Duodenal mucosa (tissue), 2 donors: Measurements from ENCODE around the gene ALDH1L1.

Experiments used
- H3K27ac ChIP-seq: one replicate; pipeline ENCODE4 v1.7.0; 2013; ENCODE audit warnings: low read depth, low read length
- H3K27me3 ChIP-seq, 2 donors: one replicate each; pipeline ENCODE4 v1.7.0; 2013; ENCODE audit warnings: low read length in 2 of 2, control low read depth in 1 of 2; ENCODE audit not compliant: insufficient read depth in 2 of 2, control insufficient read depth in 1 of 2
- H3K36me3 ChIP-seq, 2 donors: one replicate each; pipeline ENCODE4 v1.7.0; 2013; ENCODE audit warnings: low read length in 2 of 2, control low read depth in 1 of 2; ENCODE audit not compliant: insufficient read depth in 2 of 2, control insufficient read depth in 1 of 2
- H3K4me1 ChIP-seq, 2 donors: one replicate each; pipeline ENCODE4 v1.7.0; 2013; ENCODE audit warnings: low read length in 2 of 2, control low read depth in 1 of 2; ENCODE audit not compliant: insufficient read depth in 2 of 2, control insufficient read depth in 1 of 2
- H3K4me3 ChIP-seq, 2 donors: one replicate each; pipeline ENCODE4 v1.7.0; 2013; ENCODE audit warnings: low read length in 2 of 2, low read depth in 1 of 2
- H3K9ac ChIP-seq, 2 donors: one replicate each; pipeline ENCODE4 v1.7.0; 2013; ENCODE audit warnings: low read length in 2 of 2, low read depth in 1 of 2
- H3K9me3 ChIP-seq, 2 donors: one replicate each; pipeline ENCODE4 v1.7.0; 2013; ENCODE audit warnings: low read length in 2 of 2, control low read depth in 1 of 2; ENCODE audit not compliant: control insufficient read depth in 1 of 2

Gene ALDH1L1

DNA sequence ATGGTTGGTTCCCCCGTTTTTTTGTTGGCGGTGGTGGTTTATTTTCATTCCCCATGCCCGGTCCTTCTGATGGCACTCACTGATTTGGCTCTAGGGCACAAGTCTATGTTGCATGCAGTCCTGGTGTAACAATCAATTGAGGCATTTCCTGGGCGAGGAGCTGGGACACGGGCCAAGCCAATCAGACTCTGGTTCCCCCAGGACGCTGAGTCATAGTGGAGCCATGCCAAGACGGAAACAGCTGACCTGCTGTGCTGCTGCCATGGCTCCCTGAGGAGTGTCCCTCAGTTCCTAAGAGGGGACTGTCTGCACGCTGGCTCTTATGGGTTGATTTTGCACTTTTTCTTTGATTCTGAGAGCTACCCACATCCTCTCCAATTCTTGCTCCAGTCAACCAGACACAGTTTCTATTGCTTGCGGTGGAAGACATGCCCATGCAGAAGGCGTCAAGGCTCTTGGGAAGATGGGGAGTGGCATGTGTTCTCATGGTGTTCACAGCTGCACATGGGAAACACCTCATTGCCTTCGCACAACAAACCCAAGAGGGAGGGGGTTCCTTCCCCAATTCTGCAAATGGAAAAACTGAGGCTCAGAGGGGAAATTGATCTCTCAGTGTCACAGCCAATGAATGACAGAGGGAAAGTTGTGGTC lies 28.3 kb upstream of the ALDH1L1 start:
- H3K9ac ChIP-seq, result no peak overlapping the region
- peaks cover 17 to 27% of the 10 kb centered on the region in 2 donors for H3K27me3 ChIP-seq
- H3K36me3 ChIP-seq, result no peaks in the 10 kb centered on the region
- H3K4me1 ChIP-seq, result peaks cover 8 to 13% of the 10 kb centered on the region in 2 donors
- no peaks in the 10 kb centered on the region for H3K9me3 ChIP-seq
- H3K4me3 ChIP-seq, result no peak overlapping the region
- no peak overlapping the region for H3K27ac ChIP-seq

GRCh38 chr3:126208182-126208581 lies 27.8 kb upstream of the ALDH1L1 start:
- Histone ChIP-seq H3K4me3 (no peak overlapping the region), H3K27me3 (peaks cover 12 to 21% of the 10 kb centered on the region in 2 donors), H3K9me3 (no peaks in the 10 kb centered on the region), H3K4me1 (peaks cover 8 to 11% of the 10 kb centered on the region in 2 donors), H3K36me3 (no peaks in the 10 kb centered on the region), H3K27ac (no peak overlapping the region), H3K9ac (no peak overlapping the region)

DNA sequence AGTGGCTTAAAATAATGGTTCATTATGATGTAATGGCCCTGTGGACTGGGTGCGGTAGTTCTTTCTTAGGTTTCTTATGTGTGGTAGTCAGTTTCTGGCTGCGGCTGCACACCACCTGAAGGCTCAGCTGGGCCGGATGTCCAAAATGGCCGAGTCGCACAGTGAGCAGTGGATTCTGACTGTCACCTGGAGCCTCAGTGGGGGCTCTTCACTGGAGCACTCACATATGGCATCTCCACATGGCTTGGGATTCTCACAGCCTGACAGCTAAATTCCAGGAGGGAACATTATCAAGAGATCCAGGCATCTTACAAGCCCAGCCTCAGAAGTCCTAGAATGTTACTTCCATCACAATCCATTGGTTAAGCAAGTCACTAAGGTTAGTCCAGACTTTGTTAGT lies 26.8 kb upstream of the ALDH1L1 start:
- H3K27me3 ChIP-seq, result peaks cover 5 to 14% of the 10 kb centered on the region in 2 donors
- no peaks in the 10 kb centered on the region for H3K36me3 ChIP-seq
- no peaks in the 10 kb centered on the region for H3K9me3 ChIP-seq
- H3K27ac ChIP-seq, result no peak overlapping the region
- H3K4me3 ChIP-seq, result no peak overlapping the region
- no peak overlapping the region for H3K9ac ChIP-seq
- H3K4me1 ChIP-seq, result peaks cover 8 to 11% of the 10 kb centered on the region in 2 donors

DNA sequence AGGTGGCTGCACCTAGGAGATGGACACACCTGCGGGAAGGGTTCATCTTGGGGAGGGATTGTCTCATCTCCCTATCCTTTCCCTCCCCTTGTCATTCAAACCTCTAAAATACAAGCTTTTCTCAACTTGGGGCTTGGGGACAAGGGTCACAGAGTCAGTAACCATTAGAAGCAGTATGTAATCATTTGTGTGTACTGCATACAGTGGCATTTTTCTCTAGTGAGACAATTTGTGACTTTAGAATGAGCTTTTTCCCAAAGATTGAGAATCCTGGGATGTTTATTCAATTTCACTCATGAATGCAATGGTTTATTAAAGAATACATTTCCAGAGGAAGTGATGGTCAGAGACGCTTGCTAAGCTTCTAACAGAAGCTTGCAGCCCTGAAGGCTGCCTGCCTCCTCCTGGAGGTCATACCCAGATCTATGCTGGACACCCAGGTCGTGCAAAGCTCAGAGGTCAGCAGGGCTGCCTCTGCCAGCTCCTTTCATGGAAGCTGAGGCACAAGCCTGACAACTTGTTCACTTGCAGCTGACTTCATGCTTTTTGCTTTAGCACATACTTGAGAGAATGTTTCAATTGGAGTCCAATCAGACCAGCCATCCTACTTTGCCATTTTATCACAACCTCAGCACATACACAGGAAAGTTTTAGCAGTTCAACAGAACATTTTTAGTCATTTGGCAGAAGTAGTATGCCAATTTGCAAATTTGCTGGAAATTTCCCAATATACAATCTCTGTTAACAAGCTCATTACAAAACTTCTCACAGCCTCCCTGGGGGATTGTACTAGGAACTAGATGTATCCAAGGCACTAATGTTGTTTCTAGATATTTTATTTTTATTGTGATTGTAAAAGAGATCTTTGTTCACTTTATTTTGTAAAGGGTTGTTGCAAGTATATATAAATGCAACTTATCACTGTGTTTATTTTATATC lies 25.6 kb upstream of the ALDH1L1 start:
- Histone ChIP-seq H3K4me1 (peaks cover 8 to 11% of the 10 kb centered on the region in 2 donors), H3K9ac (no peak overlapping the region), H3K27me3 (peaks cover 0 to 4% of the 10 kb centered on the region in 2 donors), H3K27ac (no peak overlapping the region), H3K4me3 (no peak overlapping the region), H3K36me3 (no peaks in the 10 kb centered on the region), H3K9me3 (no peaks in the 10 kb centered on the region)

GRCh38 chr3:126202680-126203079 lies 22.3 kb upstream of the ALDH1L1 start:
- no peak overlapping the region for H3K27ac ChIP-seq
- no peaks in the 10 kb centered on the region for H3K9me3 ChIP-seq
- no peak overlapping the region for H3K4me3 ChIP-seq
- H3K27me3 ChIP-seq, result no peaks in the 10 kb centered on the region
- H3K36me3 ChIP-seq, result no peaks in the 10 kb centered on the region
- no peak overlapping the region for H3K9ac ChIP-seq
- no peaks in the 10 kb centered on the region for H3K4me1 ChIP-seq

- no peaks in the 10 kb centered on the region for H3K36me3 ChIP-seq
- no peak overlapping the region for H3K27ac ChIP-seq
- no peaks in the 10 kb centered on the region for H3K9me3 ChIP-seq
- no peak overlapping the region for H3K9ac ChIP-seq
- H3K27me3 ChIP-seq, result no peaks in the 10 kb centered on the region
- no peaks in the 10 kb centered on the region for H3K4me1 ChIP-seq
- no peak overlapping the region for H3K4me3 ChIP-seq
Observed at GRCh38 chr3:126202276-126202675, 21.9 kb upstream of the ALDH1L1 start.

DNA sequence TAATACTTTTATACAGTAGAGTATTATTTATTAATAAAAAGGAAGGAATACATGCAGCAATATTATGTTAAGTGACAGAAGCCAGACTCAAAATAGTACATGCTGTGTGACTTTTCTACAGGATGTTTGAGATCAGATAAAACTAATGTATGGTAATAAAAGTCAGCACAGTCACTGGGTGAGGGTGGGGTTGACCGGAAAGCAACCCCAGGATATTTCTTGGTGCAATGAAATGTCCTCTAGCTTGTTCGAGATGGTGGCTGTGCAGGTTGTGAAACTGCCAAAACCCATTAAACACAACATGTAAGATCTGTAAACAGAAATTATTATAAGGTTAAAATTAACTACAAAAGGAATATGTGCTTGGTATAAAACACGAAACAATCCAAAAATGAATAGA lies 20.8 kb upstream of the ALDH1L1 start:
- no peaks in the 10 kb centered on the region for H3K4me1 ChIP-seq
- H3K9ac ChIP-seq, result no peak overlapping the region
- no peaks in the 10 kb centered on the region for H3K27me3 ChIP-seq
- no peak overlapping the region for H3K4me3 ChIP-seq
- no peaks in the 10 kb centered on the region for H3K9me3 ChIP-seq
- H3K36me3 ChIP-seq, result no peaks in the 10 kb centered on the region
- no peak overlapping the region for H3K27ac ChIP-seq

DNA sequence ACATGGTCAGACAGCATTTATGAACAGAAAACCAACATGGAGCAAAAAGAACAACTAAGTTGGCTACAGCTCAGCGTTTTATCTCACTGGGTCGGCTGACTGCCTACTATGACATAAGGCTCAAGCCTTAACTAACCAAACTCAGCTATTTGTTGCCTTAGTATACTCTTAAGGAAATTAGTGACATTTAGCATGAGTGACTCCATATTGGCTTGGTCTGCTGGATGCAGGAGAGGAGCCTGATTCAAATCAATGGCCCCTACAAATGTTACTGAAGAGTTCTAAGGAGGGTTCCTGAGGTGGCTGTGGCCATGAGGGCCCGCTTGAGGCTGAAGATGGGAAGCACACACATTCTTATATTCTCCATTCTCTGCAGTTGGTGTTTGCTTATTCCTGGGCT lies 20.1 kb upstream of the ALDH1L1 start:
- Histone ChIP-seq H3K36me3 (no peaks in the 10 kb centered on the region), H3K4me3 (no peak overlapping the region), H3K27ac (no peak overlapping the region), H3K9me3 (no peaks in the 10 kb centered on the region), H3K9ac (no peak overlapping the region), H3K27me3 (no peaks in the 10 kb centered on the region), H3K4me1 (no peaks in the 10 kb centered on the region)

DNA sequence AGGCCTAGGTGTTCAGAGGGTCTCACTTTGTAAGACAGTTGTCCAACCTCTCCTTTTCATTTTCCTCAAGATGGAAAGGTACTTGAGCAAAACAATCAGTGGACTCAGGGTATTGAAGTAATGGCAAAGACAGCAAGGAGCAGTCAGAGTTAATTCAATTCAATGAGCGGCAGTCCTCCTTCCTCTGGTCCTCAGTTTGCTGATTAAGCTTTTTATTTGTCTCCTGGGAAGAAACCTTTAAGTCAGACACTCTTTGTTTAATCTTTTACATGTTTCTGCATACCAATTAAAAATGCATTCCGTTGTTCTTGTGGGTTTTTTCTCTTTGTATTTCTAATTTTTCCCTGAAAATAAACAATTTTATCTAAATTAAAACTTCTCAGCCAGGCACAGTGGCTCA lies 18.9 kb upstream of the ALDH1L1 start:
- peaks cover 0 to 6% of the 10 kb centered on the region in 2 donors for H3K9me3 ChIP-seq
- H3K4me3 ChIP-seq, result no peak overlapping the region
- H3K36me3 ChIP-seq, result no peaks in the 10 kb centered on the region
- no peak overlapping the region for H3K9ac ChIP-seq
- no peak overlapping the region for H3K27ac ChIP-seq
- no peaks in the 10 kb centered on the region for H3K4me1 ChIP-seq
- no peaks in the 10 kb centered on the region for H3K27me3 ChIP-seq

DNA sequence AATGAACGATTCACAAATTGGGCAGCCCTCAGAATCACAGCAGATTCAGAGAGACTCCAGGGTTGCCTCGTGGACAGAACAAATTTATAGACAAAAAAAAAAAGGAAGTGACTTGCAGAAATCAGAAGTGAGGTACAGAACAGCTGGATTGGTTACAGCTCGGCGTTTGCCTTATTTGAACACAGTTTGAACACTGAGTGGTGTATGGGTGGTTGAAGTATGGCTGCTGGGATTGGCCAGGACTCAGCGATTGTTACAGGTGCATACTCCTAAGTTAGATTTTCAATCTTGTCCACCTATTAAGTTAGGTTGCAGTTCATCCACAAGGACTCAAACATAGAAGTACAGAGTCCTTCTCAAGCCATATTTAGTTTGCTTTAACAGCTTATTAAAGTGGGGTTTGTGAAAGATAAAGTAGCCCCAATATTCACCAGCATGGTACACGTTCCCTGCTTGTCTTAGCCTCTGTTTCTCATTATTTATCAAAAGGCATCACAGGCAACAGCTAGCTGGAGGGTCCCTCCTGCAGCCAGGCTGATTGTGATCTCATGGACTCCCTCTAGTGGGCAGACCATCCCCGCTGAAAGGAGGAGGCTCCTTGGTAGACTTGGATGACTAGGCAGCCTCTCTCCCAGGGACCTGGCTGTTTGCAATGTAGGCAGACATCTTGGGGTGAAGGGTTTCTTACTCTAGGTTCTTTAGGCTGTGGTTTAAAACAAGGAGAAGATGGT lies 17.6 kb upstream of the ALDH1L1 start:
- no peak overlapping the region for H3K4me3 ChIP-seq
- no peaks in the 10 kb centered on the region for H3K4me1 ChIP-seq
- H3K27me3 ChIP-seq, result no peaks in the 10 kb centered on the region
- no peak overlapping the region for H3K27ac ChIP-seq
- no peak overlapping the region for H3K9ac ChIP-seq
- peaks cover 0 to 6% of the 10 kb centered on the region in 2 donors for H3K9me3 ChIP-seq
- no peaks in the 10 kb centered on the region for H3K36me3 ChIP-seq
